ENCODE measurements around the gene IL17RA.

Gene IL17RA

GRCh38 chr22:17047656-17048055 is 37.1 kb upstream of the IL17RA start:
- TF ChIP-seq, protein P1, sequence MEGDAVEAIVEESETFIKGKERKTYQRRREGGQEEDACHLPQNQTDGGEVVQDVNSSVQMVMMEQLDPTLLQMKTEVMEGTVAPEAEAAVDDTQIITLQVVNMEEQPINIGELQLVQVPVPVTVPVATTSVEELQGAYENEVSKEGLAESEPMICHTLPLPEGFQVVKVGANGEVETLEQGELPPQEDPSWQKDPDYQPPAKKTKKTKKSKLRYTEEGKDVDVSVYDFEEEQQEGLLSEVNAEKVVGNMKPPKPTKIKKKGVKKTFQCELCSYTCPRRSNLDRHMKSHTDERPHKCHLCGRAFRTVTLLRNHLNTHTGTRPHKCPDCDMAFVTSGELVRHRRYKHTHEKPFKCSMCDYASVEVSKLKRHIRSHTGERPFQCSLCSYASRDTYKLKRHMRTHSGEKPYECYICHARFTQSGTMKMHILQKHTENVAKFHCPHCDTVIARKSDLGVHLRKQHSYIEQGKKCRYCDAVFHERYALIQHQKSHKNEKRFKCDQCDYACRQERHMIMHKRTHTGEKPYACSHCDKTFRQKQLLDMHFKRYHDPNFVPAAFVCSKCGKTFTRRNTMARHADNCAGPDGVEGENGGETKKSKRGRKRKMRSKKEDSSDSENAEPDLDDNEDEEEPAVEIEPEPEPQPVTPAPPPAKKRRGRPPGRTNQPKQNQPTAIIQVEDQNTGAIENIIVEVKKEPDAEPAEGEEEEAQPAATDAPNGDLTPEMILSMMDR (IDR thresholded peaks at IDR 0.05; ENCODE audit: low read length, missing control alignments), result no peak
- H3K4me3 ChIP-seq (replicated peaks; ENCODE audit: low read depth, low read length), result no peak overlapping the region
- no peak for DNase-seq (ENCODE audit: low read depth)

GRCh38 chr22:17056058-17056457 is 28.7 kb upstream of the IL17RA start:
- TF ChIP-seq, protein P1 (IDR thresholded peaks at IDR 0.05; ENCODE audit: low read length, missing control alignments), result no peak
- no peak overlapping the region for H3K4me3 ChIP-seq (replicated peaks; ENCODE audit: low read depth, low read length)
- no peak for DNase-seq (ENCODE audit: low read depth)

DNA sequence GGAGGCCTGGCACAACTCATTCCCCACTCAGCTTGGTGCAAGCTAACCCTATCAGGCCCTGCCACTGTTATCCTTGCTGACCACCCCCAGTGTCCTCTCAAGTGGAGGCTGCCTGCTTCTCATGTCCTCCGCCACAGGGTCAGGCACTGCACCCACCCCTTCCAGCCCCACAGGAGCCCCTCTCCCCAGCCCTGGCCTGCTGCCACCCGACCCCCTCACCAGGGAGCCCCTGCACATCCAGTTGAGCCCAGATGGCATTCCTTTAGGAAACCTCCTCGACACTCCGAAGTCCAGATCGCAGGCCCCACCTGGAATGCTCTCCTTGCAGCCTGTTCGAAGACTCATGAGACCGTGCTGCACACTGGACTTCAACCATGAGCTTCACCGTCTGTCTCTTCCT is 28.0 kb upstream of the IL17RA start:
- H3K4me3 ChIP-seq (replicated peaks; ENCODE audit: low read depth, low read length), result no peak overlapping the region
- DNase-seq (ENCODE audit: low read depth), result no peak
- TF ChIP-seq, protein P1 (IDR thresholded peaks at IDR 0.05; ENCODE audit: low read length, missing control alignments), result no peak

DNA sequence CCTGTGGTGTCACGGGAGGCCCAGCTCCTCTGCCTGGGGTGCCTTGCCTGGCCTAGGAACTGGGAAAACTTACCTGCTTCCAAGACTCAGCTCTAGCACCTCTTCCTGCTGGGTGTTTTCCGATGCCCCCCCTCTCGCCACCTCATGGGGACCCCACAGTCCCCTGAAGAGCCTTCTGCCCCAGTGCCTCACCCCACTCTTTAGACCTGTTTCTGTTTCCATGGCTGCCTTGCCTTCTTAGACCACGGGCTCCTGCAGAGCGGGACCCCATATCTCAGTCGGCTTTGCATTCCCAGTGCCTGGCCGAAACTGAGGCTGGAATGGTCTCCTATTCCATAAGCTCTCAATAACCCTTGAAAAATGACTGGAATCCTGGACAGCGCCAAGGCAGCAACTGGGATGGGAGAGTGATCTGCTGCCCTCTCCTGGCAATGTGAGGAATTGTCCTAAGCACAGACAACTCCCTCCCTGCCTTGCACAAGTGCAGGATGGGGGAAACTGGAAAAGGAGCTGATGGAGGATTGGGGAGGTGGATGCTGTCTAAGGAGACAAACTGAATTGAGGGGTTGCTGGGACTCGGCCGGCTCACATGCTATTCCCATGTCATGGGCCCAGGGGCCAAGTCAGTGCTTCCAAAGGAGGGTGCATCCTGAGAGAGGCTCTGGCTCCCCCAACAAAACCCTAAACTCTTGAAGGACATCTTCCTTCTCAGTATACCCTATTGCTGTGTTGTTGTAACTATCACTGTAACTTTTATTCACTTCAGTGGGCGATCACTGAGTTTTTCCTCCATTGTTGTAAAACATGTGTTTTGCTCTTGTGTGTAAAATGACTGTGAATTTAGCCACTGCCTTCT is 26.6 kb upstream of the IL17RA start:
- TF ChIP-seq, protein P1 (IDR thresholded peaks at IDR 0.05; ENCODE audit: low read length, missing control alignments), result peak; percentile 99
- H3K4me3 ChIP-seq (replicated peaks; ENCODE audit: low read depth, low read length), result no peak overlapping the region
- peak; percentile 86 for DNase-seq (ENCODE audit: low read depth)

DNA sequence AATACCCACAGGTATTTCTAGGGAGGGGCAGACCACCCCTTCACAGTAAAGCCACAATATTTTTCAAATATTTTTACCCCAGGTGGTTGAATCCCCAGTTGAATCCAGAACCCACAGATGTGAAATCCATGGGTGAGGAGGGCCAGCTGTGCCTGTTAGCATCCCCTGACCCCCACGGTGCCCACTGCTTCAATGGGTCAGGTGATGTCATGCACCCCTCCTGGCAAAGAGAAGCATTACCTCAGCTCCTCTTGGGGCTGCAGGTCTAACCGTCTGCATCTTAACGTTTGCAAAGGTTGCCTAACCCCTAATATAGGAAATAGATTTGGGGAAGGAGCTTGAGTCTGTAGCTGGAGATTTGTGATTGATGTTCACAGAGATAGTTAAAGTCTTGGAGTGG is 24.7 kb upstream of the IL17RA start:
- no peak for DNase-seq (ENCODE audit: low read depth)
- H3K4me3 ChIP-seq (replicated peaks; ENCODE audit: low read depth, low read length), result no peak overlapping the region
- TF ChIP-seq, protein P1 (IDR thresholded peaks at IDR 0.05; ENCODE audit: low read length, missing control alignments), result no peak

DNA sequence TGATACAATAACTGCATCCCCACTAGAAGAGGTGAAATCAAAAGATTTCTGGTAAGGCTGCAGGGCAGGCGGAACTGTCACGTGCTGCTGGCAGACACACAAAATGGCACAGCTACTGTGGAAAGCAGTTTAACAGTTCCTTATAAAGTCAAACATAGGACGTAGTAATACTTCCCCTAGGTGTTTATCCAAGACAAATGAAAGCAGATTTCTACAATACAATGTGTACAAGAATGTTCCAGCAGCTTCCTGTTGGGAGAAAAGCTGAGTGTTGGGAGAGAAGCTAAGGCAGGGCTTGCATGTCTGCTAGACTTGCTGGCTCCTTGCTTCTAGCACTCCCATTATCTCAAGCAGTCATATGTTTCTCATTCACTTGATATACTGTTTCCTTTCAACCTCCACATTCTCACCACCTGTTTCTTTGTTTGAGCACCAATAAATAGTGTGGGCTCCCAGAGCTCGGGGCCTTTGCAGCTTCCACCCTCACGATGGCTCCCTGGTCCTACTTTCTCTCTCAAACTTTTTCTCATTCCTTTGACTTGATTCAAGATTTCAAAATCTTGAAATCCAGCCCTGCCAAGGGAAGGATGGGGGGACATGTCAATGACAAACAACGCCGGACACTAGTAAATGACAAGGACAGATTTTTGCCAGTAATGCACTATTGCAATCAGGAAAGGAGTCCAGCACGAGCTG is 21.2 kb upstream of the IL17RA start:
- TF ChIP-seq, protein P1 (IDR thresholded peaks at IDR 0.05; ENCODE audit: low read length, missing control alignments), result no peak
- no peak overlapping the region for H3K4me3 ChIP-seq (replicated peaks; ENCODE audit: low read depth, low read length)
- DNase-seq (ENCODE audit: low read depth), result peak; percentile 82

Measured in fibroblast of pulmonary artery (primary cell).